ENCODE data around the gene LGR4. TPM values are rescaled to one million over a fixed set of nuclear protein-coding genes. Genes with fewer than 3 reads are reported as not detected.
"Not testable (repeated sequence)": the region's sequence is repeated elsewhere in the genome, so short reads cannot be mapped to it uniquely, and the experiment has no call there.

The LGR4 gene, protein sequence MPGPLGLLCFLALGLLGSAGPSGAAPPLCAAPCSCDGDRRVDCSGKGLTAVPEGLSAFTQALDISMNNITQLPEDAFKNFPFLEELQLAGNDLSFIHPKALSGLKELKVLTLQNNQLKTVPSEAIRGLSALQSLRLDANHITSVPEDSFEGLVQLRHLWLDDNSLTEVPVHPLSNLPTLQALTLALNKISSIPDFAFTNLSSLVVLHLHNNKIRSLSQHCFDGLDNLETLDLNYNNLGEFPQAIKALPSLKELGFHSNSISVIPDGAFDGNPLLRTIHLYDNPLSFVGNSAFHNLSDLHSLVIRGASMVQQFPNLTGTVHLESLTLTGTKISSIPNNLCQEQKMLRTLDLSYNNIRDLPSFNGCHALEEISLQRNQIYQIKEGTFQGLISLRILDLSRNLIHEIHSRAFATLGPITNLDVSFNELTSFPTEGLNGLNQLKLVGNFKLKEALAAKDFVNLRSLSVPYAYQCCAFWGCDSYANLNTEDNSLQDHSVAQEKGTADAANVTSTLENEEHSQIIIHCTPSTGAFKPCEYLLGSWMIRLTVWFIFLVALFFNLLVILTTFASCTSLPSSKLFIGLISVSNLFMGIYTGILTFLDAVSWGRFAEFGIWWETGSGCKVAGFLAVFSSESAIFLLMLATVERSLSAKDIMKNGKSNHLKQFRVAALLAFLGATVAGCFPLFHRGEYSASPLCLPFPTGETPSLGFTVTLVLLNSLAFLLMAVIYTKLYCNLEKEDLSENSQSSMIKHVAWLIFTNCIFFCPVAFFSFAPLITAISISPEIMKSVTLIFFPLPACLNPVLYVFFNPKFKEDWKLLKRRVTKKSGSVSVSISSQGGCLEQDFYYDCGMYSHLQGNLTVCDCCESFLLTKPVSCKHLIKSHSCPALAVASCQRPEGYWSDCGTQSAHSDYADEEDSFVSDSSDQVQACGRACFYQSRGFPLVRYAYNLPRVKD
- total RNA-seq, result 10 to 100 TPM; 10.8 to 15.4 TPM
- long read RNA-seq, donor 1, full-length matches to known transcripts, result 1 of 5 reads
- long read RNA-seq, donor 1, partial matches to known transcripts, result 1 of 5 reads
- long read RNA-seq, donor 1, other reads (novel, unspliced or antisense), result 3 of 5 reads
- long read RNA-seq, donor 2, partial matches to known transcripts, result 0 of 9 reads
- long read RNA-seq, donor 2, other reads (novel, unspliced or antisense), result 9 of 9 reads

DNA sequence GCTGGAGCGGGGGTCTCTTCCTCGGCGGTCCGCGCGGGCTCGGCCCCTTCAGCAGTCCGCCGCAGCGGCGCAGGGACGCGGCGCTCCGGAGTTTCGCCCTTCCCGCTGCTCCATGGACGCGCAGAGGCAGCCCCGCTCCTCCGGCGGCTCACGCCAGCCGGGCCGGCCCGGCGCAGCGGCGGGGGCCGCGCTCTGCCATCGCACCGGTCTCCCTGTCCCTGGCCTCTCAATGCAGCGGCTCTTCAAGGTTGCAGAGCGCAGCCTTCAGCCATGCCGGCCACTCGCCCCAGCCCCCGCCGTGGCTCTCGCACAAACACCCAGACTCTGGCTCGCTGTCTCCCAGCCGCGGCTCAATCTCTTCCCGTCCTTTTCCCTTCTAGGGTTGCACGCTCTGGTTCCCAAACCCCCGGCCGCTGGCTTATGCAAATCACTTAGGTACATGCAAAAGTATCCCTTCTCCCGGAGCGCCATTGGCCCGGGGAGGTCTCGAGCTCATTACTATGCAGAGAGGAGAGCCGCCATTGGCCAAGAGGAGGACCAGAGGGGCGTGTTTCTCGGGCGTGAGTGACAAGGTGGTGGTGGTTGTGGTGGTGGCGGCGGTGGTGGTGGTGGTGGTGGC, at the start of gene LGR4:
LGR4 (minus strand) TSS at position 393 of the 619 bp plus-strand sequence. CDS start 488 bp downstream, outside the sequence.
- intact Hi-C loops (cut with DNase I), result no loop called here
- peak; percentile 95 for DNase-seq (ENCODE audit: low spot score)

DNA sequence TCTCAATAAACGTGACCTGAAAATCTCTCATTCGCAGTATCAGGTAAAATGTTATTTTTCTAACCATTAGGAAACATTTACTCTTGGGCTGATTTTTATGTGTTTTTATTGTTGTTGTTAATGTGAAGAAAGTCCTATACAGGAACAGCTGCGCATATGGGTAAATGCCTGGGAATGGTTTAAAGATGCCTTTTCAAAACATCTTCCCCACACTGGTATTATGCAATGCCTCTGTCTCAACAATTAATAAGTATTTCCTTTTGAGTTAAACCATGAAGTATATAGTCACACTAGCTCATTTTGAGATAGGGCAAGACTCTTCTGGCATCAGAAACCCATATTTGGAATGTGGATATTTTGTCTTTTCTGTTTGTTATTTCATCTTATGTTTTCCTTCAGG, 47.6 kb upstream of the LGR4 start:
- DNase-seq (ENCODE audit: low spot score), result no peak
- intact Hi-C loops (cut with DNase I), result no loop called here

DNA sequence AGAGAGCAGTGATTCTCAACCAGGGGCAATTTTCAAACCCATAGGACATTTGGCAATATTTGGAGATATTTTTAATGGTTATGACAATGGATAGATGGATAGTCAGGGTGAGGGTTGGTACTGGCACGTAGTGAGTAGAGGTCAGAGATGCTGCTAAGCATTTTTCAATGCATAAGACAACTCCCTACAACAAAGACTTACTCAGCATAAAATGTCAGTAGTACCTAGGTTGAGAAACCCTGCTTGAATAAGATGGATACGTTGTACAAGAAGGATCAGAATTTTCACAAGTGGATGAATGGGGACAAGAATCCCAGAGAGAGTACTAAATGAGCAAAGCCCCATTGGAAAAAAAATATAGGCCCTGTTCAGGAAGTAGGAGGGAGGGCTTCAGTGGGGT, 45.9 kb upstream of the LGR4 start:
- DNase-seq (ENCODE audit: low spot score), result no peak
- intact Hi-C loops (cut with DNase I), result no loop called here

DNA sequence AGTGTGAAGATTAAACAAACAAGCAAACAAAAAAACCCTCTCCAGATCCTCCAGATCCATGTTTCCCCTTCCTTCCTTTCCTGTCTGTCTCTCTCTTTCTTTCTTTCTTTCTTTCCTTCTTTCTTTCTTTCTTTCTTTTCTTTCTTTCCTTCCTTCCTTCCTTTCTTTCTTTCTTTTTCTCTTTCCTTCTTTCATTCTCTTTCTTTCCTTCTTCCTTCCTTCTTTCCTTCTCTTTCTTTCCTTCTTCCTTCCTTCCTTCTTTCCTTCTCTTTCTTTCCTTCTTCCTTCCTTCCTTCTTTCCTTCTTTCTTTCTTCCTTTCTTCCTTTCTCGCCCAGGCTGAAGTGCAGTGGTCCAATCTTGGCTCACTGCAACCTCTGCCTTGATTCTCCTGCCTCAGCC, 44.9 kb upstream of the LGR4 start:
- DNase-seq (ENCODE audit: low spot score); intact Hi-C loops (cut with DNase I): not testable (repeated sequence)

DNA sequence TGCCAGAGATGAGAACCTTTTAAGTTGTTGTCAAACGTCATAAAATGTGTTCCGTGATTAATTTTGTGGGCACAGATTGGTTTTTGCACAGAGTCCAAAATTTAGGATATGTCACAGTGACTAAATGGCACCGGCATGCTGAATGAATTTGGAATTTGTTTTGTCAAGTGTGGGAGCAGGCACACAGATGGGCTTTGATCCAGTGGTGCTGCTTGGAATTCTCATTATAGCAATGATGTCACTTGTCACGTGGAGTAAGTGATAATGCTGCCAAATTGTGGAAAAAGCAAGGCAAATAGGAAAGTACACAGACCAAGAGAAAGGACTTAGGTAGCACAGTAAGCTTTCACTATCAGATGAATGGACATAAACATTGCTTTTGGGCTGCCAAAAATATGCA, 42.0 kb upstream of the LGR4 start:
- DNase-seq (ENCODE audit: low spot score), result no peak
- intact Hi-C loops (cut with DNase I), result no loop called here

DNA sequence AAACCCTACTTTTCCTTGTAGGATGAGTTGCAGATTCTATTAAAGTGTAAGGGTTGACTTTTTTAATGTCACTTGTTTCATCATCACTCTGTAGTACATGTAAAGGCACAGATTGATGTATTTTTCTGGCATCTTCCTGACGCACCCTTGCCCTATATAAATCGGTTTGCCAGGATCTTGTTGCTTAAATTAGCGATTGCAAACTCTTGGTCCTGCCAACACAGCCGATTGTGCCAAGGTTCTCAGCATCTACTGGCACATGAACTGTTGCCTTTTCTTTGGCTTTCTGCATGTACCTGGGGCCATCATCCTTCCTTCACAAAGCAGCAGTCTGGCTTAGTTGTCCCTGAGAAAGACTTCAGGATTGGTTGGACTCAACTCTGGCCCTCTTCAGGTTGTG, 41.5 kb upstream of the LGR4 start:
- DNase-seq (ENCODE audit: low spot score), result no peak
- intact Hi-C loops (cut with DNase I), result no loop called here

DNA sequence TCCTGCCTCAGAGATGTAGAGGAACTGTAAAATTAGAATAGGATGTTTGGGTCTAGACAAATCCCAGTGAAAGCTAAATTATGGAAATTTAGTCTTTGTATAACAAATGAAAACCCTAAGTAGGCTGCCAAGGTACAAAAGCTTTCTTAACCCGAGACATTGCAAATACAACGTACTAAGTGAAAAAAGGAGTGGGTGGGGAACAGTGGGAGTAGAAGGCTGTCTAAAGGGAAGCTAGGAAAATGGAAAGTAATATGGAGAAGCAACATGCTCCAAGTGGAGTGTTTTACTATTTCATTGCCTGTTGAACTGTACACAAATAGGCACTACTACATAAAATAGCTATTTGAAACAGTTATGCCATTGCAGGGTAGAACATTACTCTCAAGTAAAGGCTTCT, 40.8 kb upstream of the LGR4 start:
- intact Hi-C loops (cut with DNase I), result no loop called here
- DNase-seq (ENCODE audit: low spot score), result no peak

DNA sequence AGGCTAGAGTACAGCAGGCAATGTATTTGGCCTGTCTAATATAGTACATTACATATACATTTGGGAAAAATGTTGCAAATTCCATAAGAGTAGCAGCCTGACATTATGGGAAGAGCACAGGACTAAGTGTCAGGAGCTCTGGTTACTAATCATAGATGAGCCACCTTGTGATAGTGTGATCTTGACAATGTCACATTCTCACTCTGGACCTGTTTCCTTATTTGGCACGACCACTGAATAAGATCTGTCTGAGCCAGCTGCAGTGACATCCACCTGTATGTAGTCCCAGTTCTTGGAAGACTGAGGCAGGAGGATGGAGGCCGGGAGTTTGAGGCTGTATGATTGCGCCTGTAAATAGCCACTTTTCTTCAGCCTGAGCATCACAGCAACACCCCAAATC, 39.6 kb upstream of the LGR4 start:
- no peak for DNase-seq (ENCODE audit: low spot score)
- intact Hi-C loops (cut with DNase I), result no loop called here

DNA sequence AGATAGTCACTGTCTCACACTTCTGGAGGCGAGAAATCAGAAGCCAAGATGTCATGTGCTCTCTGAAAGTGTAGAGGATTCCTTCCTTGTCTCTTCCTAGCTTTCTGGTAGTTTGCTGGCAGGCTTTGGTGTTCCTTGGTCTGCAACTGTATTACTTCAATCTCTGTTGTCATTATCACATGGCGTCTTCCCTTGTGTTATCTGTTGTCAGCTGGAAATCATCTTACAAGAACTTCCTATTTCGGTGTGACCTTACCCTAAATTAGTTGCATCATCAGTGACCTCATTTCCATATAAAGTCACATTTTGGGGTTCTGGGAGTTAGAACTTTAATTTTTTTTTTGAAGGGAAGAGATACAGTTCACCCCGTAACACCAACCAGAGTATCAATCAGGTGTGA, 37.3 kb upstream of the LGR4 start:
- intact Hi-C loops (cut with DNase I), result no loop called here
- DNase-seq (ENCODE audit: low spot score), result no peak

DNA sequence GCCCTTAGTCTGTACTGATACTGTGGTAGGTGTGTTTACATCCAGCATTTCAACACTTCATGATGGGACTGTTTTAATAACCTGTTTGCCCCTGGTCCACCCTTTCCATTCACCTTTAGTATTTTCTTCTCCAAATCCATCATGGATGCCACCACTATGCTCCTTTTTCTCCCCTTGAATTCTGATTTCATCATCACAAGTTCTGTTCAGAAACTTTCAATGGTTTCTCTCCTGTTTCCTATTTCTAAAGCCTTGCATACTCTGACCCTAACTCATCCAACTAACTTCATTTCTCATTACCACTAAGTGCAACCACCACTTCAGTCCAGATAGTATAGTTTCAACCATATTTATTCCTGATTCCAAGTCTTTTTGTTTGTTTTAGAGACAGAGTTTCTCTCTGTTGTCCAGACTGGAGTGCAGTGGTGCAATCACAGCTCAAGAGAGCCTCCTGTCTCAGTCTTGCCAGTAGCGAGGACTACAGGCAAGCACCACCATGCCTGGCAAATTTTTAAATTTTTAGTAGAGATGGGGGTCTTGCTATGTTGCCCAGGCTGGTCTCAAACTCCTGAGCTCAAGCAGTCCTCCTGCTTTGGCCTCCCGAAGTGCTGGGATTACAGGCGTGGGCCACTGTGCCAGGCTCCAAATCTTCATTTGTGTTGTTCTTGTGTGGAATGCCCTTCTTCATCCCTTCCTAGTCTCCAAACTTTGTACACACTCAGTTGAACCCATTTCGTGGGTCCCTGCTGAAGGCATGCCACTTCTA, 35.1 kb upstream of the LGR4 start:
- no peak for DNase-seq (ENCODE audit: low spot score)
- intact Hi-C loops (cut with DNase I), result no loop called here

DNA sequence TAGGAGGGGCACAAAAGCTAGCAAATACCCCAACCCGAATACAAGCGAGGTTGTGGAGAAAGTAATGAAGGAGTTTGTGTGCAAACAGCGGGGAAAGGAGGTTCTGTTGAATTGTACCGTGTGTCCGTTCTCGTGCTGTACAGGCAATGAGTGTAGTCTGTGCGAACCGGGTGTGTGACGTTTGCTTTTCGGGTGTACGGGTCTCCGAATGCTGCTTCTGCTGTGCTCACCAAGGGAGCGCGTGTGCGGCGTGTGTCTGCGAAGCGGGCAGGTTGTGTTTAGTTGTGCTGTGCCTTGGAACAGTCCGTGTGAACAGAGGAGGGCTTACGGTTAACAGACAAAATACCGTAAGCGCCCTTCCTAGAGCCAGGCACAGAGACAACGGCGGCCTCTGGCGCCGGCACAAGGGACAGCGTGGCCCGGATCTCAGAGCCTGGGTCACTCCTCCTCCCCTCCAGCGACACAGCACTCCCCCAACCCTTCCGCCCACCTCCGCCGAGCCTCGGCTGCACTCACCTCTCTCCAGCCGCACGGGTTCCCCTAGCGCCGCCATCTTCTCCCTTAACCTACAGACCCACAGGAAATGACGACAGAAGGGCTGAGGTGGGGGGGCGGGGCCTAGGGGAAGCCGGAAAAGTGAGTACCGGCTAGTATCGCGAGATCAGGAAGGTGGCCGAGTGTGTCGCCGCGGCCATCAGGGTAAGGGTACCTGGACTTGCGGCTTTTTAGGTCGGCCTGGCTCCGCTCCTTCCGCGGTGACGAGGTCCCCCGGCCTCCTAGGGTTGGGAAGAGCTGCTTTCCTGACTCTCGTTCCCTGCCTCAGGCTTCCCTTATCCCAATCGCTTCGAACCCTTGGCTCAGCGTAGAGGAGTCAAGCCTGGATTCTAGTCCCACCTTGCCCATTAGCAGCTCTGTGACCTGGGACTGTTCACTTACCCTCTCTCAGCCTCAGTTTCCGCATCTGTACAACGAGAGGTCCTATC, 33.9 kb upstream of the LGR4 start, which contains the start of gene LIN7C:
LIN7C (minus strand) TSS at position 570 of the 983 bp plus-strand sequence; CDS start at position 553, 17 bp downstream.
- intact Hi-C loops (cut with DNase I), result no loop called here
- peak; percentile 98 for DNase-seq (ENCODE audit: low spot score)

DNA sequence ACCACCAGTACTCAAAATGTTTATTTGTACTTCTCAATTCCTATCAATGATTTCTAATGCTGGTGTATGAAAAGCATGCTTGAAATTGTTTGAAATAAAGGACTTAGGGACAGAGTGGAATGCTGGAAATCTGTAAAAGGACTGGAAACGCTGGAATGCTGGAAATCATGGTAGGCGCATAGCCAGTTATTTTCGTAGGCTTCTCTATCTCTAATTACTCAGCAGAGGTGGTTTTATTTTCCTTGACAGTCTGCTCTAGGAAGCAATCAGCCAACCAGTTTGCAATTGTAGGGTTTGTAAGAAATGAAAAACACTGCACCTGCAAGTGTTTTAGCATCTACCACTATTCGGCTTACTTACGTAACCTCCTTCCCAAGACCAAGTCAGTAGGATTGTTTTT, 33.2 kb upstream of the LGR4 start:
- intact Hi-C loops (cut with DNase I), result no loop called here
- no peak for DNase-seq (ENCODE audit: low spot score)

DNA sequence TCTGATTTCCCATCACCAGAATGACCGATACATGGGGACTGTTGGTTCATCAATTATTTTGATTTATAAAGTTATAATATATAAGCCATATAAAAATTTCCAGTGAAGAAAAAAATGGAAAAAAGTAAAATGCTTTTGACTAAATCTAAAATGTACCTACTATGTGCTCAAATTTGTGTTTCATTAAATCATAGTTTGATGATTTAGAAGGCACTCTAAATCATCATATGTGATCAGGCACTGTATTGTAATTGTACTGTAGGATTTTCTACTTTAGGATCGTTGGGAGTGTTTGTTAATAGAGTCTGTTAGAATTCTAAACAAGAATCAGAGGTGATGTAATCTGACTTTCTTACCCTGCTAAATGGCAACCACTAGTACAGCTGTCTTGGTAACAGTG, 31.6 kb upstream of the LGR4 start:
- no peak for DNase-seq (ENCODE audit: low spot score)
- intact Hi-C loops (cut with DNase I), result no loop called here

DNA sequence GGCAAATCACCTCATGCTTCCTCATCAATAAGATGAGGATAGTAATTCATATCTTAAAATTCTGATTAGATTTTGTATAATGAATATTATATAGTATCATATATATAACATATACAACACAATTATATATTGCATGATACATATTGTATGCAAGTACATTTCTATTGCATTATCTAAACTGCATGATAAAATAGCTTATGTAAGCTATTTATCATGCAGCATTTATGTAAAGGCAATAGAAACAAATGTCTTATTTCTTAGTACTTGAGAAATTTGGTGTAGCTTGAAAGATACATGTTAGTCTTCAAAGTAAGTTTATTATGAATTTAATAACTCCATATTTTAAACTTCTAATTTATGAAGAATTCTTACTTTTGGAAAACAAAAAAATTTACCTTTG, 28.5 kb upstream of the LGR4 start:
- DNase-seq (ENCODE audit: low spot score), result no peak
- intact Hi-C loops (cut with DNase I), result no loop called here

DNA sequence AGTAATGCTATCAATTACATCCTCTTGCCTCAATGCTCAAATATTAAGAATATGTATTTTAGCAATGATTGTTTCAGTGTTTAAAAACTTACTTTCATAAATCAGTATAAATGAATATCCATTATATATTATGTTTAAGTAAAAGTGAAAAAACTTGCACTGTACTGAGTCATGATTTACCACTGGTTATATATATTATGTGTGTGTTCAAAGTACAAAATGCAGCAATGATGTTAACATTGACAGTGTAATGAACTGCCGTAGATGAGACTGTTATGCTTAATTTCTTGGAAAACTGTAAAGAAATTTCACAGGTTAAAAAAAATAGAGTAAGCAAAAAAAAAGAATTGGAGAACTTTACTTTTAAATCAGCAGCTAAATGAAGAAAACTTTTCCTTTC, 25.3 kb upstream of the LGR4 start:
- DNase-seq (ENCODE audit: low spot score), result no peak
- intact Hi-C loops (cut with DNase I), result no loop called here

DNA sequence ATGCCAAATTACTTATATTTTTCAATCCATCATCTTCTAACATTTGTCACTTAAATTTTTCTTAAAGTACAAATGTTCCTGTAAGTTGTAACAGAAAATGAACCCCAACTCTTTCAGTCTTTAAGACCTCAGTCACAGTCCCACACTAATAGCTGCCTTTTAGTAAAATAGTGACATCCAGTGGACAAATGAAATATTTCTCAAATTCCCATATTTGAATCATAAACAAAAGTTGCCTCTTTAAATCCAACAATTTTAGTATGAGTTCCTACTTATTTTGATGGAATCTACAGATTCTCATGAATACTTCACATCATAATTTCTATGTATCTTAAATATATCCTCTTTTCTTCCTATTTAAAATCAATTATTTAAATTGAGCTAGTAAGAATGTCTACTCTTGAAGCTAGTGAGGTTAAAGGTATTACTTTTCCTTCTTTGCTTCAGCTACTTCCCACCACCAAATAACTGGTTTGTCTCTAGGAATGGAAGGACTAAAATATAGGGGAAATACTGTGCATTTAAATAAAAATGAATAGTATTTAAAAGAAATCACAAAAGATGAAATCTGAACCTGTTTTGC, 24.8 kb upstream of the LGR4 start:
- DNase-seq (ENCODE audit: low spot score), result no peak
- intact Hi-C loops (cut with DNase I), result no loop called here

DNA sequence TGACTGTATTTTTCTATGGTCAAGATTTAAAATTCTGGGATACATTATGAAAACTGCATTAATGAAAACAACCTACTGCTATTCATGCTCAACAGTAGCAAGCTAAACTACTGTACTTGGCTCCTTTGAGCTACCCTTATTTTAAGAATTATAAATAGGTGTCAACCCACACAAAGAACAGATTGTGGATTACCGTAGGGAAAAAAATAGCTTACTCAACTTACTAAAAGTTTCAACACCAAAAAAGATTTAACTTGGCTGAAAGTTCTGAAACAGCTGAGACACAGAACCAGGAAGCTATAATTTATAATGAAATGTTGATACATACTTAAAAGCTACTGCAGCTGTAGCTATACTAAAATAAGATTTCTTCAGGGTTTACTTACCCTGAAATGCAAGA, 23.9 kb upstream of the LGR4 start:
- intact Hi-C loops (cut with DNase I), result no loop called here
- no peak for DNase-seq (ENCODE audit: low spot score)

Measured in posterior vena cava (tissue), 2 donors.